Measurements from ENCODE around the gene DVL1. TPM values are rescaled to one million over a fixed set of nuclear protein-coding genes. Genes with fewer than 3 reads are reported as not detected.
"Not testable (repeated sequence)": the region's sequence is repeated elsewhere in the genome, so short reads cannot be mapped to it uniquely, and the experiment has no call there.

Gene DVL1
- total RNA-seq: 10 to 100 TPM; 41.9 to 44.8 TPM

DNA sequence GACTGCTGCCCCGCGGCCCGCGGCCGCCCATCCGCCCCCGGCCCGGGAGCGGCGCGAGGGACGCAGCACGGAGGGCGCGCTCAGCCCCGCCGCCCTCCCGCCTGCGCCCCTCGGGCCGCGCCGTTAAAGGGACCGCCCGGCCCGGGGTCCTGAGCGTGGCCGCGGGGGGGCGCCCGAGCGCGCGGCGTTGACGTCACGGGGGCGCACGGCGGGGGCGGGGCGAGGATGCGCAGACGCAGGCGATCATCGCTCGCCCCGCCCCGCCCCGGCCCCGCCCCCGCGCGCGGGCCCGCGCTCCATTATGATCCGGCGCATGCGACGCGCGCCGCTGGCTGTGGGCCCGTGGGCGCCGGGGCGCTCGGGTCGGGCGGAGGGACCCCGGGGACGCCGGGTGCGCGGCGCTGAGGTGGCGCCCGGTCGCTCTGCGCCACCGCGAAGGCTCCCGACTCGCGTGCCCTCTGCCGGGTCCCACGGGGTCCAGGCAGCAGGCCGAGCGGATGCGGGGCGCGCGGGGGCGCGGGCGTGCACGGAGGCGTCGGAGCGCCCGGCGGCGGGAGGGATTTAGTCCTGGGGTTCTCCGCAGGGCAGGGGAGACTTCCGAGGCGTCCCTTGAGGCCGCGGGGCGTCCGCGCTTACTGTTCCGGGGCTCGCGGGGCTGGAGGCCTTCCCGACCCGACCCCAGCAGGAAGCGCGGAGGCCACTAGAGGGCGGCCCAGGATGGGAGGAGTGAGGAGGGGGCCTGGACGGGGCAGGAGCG, at the start of gene DVL1:
Gene DVL1, minus strand, starts transcription at position 163 of the 757 bp plus-strand sequence. CDS start 353 bp downstream, outside the sequence.
- H3K27ac Mint-ChIP-seq: peak within 1 kb of the TSS in 1 of 2 donors; percentile 65
- H3K36me3 Mint-ChIP-seq: no peaks in the 10 kb centered on the region
- ATAC-seq (peak; percentile 61 to 83), DNase-seq (ENCODE audit: low spot score in 2 of 2) (peak; percentile 84)
- H3K9me3 Mint-ChIP-seq: no peaks in the 10 kb centered on the region

DNA sequence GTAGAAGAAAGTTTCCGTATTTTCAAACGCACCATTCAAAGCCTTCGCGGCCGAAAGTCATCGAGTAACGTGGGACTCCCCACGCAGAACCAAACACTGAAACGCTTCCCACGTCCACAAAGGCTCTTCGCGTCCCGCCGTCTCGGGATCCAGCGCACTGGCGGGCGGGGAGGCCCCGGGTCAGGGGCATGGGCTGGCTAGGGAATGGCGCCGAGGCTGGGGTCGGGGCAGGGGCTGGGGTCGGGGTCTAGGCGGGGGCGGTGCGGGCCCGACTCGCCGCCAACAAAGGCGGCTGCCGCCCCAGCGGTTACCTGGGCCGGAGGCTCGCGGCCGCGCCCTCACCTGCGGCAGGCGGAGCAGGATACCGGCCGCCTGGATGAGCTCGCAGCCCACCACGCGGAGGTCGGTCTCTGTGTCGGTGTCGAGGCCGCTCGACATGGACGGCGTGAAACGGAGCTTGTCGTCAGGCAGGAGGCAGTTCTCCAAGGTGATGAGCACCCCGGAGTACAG, 49.5 kb upstream of the DVL1 start:
- DNase-seq (ENCODE audit: low spot score in 2 of 2): no peak
- peak; percentile 2 to 4 for ATAC-seq
- H3K27ac Mint-ChIP-seq: peak overlapping the region; percentile 93 to 95
- H3K9me3 Mint-ChIP-seq: no peaks in the 10 kb centered on the region
- peaks cover 40 to 46% of the 10 kb centered on the region in 2 donors for H3K36me3 Mint-ChIP-seq

- Mint-ChIP-seq H3K27ac (peak overlapping the region; percentile 93 to 95), H3K36me3 (peaks cover 45 to 48% of the 10 kb centered on the region in 2 donors), H3K9me3 (no peaks in the 10 kb centered on the region)
- DNase-seq (ENCODE audit: low spot score in 2 of 2) (no peak), ATAC-seq (no peak)
These were observed 48.8 kb upstream of the DVL1 start for GRCh38 chr1:1397839-1398523.

GRCh38 chr1:1395166-1395565, 45.9 kb upstream of the DVL1 start:
- Mint-ChIP-seq H3K9me3 (no peaks in the 10 kb centered on the region), H3K36me3 (peaks cover 46 to 57% of the 10 kb centered on the region in 2 donors), H3K27ac (no peak overlapping the region)
- DNase-seq (ENCODE audit: low spot score in 2 of 2): no peak
- ATAC-seq: no peak

DNA sequence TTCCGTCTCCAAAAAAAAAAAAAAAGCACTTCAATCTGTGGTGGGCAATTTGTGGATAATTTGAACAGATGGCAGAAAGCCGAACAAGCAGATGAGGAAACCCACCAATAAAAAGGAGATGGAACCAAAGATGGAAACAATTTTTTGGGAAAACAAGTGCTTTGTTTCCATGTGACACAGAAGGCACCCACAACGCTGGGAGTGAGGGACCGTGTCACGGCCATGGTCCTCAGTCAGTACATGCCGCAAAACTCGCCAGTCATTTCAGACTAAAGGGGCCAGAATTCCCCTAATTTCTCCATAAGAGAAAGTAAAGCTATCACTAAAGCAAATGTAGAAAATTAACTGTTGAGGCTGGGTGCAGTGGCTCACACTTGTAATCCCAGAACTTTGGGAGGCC, 44.9 kb upstream of the DVL1 start:
- peak overlapping the region in 1 of 2 donors; percentile 44 for H3K27ac Mint-ChIP-seq
- no peaks in the 10 kb centered on the region for H3K9me3 Mint-ChIP-seq
- ATAC-seq: no peak
- peaks cover 45 to 52% of the 10 kb centered on the region in 2 donors for H3K36me3 Mint-ChIP-seq
- DNase-seq (ENCODE audit: low spot score in 2 of 2): no peak

DNA sequence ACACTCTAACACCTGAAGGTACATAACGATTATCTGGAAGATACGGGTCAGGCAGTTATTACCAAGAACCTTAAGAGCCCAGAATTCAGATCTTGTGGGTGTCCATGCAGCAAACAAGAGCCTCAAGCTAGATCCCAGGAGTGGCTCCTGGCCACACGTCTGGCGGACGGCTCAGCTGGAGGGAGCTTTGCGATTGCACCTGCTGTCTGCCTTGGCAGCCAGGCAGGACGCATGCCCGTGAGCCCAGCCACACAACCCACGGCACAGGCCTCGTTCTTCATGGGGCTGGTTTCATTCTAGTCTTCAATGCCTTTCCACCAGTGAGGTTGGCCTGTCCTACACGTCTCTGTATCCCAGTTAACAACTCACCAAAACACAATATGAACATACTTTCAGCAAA, 44.2 kb upstream of the DVL1 start:
- Mint-ChIP-seq H3K36me3 (peaks cover 49 to 50% of the 10 kb centered on the region in 2 donors), H3K27ac (peak overlapping the region; percentile 44 to 52), H3K9me3 (no peaks in the 10 kb centered on the region)
- no peak for ATAC-seq
- no peak for DNase-seq (ENCODE audit: low spot score in 2 of 2)

DNA sequence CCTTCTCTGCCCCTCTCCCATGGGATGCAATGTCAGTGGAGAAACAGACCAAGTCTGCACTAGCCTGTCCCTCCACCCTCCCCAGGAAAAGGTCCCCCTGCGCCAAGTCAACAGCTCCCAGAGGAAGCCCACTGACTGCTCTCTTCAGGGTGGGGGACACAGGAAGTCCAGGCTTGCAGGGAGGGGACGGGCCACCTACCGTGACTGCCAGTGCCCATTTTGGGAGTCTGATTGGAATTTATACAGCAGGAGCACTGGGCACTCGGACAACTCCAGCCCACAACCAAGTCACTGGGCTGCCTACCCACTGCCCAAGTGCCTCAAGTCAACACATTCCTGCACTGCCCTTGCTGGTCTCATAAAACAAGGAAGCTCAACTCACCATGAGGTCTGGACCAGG, 43.8 kb upstream of the DVL1 start:
- peak overlapping the region in 1 of 2 donors; percentile 44 for H3K27ac Mint-ChIP-seq
- DNase-seq (ENCODE audit: low spot score in 2 of 2): no peak
- H3K9me3 Mint-ChIP-seq: no peaks in the 10 kb centered on the region
- ATAC-seq: no peak
- peaks cover 45 to 46% of the 10 kb centered on the region in 2 donors for H3K36me3 Mint-ChIP-seq

GRCh38 chr1:1391225-1391624, 42.0 kb upstream of the DVL1 start:
- H3K27ac Mint-ChIP-seq: peak overlapping the region in 1 of 2 donors; percentile 25
- DNase-seq (ENCODE audit: low spot score in 2 of 2): no peak
- ATAC-seq: no peak
- peaks cover 48 to 53% of the 10 kb centered on the region in 2 donors for H3K36me3 Mint-ChIP-seq
- H3K9me3 Mint-ChIP-seq: no peaks in the 10 kb centered on the region

GRCh38 chr1:1390675-1391074, 41.5 kb upstream of the DVL1 start:
- H3K36me3 Mint-ChIP-seq: peaks cover 51 to 56% of the 10 kb centered on the region in 2 donors
- no peak for DNase-seq (ENCODE audit: low spot score in 2 of 2)
- no peak overlapping the region for H3K27ac Mint-ChIP-seq
- no peaks in the 10 kb centered on the region for H3K9me3 Mint-ChIP-seq
- ATAC-seq: no peak

GRCh38 chr1:1388078-1388472, 38.9 kb upstream of the DVL1 start:
- ATAC-seq (no peak), DNase-seq (ENCODE audit: low spot score in 2 of 2) (no peak)
- H3K36me3 Mint-ChIP-seq: peaks cover 35 to 46% of the 10 kb centered on the region in 2 donors
- H3K27ac Mint-ChIP-seq: peak overlapping the region in 1 of 2 donors; percentile 37
- H3K9me3 Mint-ChIP-seq: no peaks in the 10 kb centered on the region

DNA sequence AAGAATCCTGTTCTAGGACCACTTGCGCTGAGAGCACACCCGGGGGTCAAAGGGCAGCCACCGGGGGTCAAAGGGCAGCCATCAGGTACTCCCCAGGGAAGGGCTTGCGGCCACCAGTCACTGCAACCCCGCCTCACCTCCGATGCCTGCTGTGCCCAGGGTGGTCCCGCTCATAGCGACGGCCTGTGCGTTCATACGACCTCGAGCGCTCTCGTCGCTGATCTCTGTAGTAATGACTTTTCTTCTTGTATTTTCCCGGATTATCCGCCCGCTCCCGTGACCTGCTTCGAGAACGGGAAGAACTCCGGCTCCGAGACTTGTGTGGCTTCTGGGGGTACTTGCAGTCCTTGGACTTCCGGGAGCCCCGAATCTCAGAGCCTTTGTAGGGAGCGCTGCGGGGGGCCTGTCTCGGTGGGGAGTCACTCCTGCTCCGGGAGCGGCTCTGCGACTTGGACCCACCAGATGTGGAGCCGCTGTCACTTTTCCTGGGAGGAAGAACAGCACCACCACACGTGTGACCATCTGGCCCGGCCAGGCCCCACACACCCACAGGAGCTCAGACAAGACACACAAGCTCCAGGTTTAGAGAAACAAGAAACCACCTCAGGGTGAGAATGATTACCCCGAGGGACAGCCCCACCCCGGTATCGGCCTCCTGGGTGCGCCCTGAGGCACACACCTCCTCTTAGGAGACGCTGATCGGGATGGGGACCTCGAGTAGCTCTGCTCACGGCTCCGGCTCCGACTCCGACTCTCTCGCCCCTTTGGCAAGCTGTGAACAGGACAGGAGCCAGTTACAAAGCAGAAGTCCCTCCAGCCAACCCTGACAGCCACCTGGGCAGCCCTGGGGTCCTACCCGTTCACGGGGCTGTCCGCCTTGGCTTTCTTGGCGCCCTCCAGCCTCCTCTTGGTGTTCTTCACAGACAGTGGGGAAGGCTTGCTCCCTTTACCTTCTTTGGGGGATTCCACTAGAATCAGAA, 38.2 kb upstream of the DVL1 start:
- Mint-ChIP-seq H3K36me3 (peaks cover 32 to 46% of the 10 kb centered on the region in 2 donors), H3K27ac (peak overlapping the region in 1 of 2 donors; percentile 37), H3K9me3 (no peaks in the 10 kb centered on the region)
- ATAC-seq (no peak), DNase-seq (ENCODE audit: low spot score in 2 of 2) (no peak)

DNA sequence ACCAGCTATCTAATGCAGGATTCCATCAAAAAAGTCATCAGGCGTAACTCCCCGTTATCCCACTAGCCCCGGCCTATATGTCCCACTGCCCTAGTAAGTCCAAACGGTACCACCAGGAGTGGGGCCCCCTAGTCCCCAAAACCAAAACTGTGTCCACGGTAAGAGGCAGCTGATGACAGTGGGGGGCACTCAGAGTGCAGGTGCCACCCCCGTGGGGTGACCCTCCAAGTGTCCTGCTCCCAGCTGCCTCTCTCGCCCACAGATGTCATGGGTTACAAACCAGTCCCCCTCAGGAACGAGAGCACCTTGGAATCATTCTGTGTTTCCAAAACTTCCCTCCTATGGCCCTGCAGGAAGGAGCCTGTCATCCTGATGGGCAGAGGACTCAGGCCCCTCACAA, 36.7 kb upstream of the DVL1 start:
- H3K36me3 Mint-ChIP-seq: peaks cover 21 to 35% of the 10 kb centered on the region in 2 donors
- peak overlapping the region in 1 of 2 donors; percentile 22 for H3K27ac Mint-ChIP-seq
- no peaks in the 10 kb centered on the region for H3K9me3 Mint-ChIP-seq
- DNase-seq (ENCODE audit: low spot score in 2 of 2) (no peak), ATAC-seq (no peak)

DNA sequence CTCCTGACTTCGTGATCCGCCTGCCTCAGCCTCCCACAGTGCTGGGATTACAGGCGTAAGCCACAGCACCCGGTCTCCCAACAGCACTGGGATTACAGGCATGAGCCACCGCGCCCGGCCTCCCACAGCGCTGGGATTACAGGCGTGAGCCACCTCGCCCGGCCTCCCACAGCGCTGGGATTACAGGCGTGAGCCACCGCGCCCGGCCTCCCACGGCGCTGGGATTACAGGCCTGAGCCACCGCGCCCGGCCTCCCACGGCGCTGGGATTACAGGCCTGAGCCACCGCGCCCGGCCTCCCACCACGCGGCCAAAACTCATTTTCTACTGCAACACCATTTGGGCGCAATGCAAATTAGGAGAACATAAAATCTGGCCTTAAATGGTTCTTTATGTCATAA, 36.1 kb upstream of the DVL1 start:
- not testable (repeated sequence) for DNase-seq (ENCODE audit: low spot score in 2 of 2); ATAC-seq; H3K9me3 Mint-ChIP-seq; H3K27ac Mint-ChIP-seq
- peaks cover 16 to 29% of the 10 kb centered on the region in 2 donors for H3K36me3 Mint-ChIP-seq

DNA sequence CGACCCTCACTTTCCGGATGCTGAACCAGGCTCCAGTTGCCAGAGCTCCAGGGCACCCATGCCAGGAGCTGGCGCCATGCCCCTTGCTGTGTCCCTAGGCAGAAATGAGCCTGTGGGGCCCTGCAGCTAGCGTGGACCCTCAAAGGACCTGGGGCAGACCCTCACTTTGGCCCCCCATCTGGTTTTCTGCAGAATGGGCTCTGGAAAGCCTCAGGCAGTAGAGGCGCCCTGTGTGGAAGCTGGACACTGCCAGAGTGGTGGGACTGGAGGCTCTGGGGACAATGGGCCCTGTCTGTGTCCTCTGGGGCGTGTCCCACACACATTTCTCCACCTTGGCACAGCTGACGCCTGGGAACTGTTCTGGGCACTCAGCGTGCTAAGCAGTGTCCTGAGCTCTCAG, 32.1 kb upstream of the DVL1 start:
- no peak for ATAC-seq
- H3K36me3 Mint-ChIP-seq: peaks cover 4% of the 10 kb centered on the region in 2 donors

DNA sequence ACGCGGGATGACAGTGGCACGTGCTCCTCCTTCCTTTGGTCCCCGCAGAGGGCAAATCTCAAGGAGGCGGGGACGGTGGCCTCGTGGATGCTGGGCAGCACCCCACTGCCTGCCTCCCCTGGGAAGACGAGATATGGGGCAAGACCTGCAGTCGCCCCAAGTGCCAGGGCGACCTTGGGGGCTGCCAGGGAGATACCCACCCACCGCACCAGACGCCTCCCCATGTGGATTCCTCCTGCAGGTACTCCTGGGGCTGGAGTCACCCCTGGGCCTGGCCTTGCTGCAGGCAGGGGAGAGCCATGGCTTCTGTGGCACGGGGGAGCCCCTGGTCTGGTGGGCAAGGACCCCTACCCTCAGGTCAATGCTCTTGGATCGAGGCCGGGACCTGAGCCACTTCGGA, 31.6 kb upstream of the DVL1 start:
- DNase-seq (ENCODE audit: low spot score in 2 of 2) (no peak), ATAC-seq (no peak)
- Mint-ChIP-seq H3K36me3 (no peaks in the 10 kb centered on the region), H3K9me3 (no peaks in the 10 kb centered on the region), H3K27ac (no peak overlapping the region)

More for the DNA sequence above, 32.1 kb upstream of the DVL1 start:
- Mint-ChIP-seq H3K9me3 (no peaks in the 10 kb centered on the region), H3K27ac (no peak overlapping the region)
- no peak for DNase-seq (ENCODE audit: low spot score in 2 of 2)

DNA sequence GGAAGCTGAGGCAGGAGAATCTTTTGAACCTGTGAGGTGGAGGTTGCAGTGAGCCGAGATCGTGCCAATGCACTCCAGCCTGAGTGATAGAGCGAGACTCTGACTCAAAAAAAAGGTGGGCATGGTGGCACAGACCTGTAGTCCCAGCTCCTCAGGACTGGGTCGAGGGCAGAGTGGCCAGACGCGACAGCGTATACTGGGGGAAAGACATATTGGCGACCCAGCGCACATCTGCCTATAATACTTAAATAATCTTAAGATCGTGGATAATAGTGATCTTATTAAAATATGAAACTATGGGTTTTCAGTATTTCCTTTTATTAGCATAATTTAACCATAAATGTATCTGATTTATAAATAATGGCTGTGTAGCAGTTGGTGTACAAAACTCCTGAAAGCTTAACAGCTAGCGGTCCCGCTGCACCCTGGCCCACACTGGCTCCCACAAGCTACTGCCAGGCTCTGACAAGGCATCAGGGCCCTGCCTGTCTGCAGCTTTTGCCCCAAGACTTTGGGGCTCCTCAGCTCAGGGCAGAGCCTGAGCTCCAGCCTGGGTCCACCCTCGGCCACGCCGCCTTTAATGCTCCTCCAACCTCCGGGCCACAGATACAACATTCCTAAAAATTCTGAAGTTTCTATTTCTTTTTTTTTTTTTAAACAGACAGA, 28.5 kb upstream of the DVL1 start:
- peaks cover 0 to 12% of the 10 kb centered on the region in 2 donors for H3K36me3 Mint-ChIP-seq
- DNase-seq (ENCODE audit: low spot score in 2 of 2): no peak
- no peak for ATAC-seq

More for the DNA sequence above, 28.5 kb upstream of the DVL1 start:
- H3K9me3 Mint-ChIP-seq: no peaks in the 10 kb centered on the region
- H3K27ac Mint-ChIP-seq: peak overlapping the region in 1 of 2 donors; percentile 44
